PC-9 (cell line): Measurements from ENCODE around the gene ADCY3. TPM values are rescaled to one million over a fixed set of nuclear protein-coding genes. Genes with fewer than 3 reads are reported as not detected.

Experiments
- Bru-seq: library from RNA; stranded (reverse); fragments of 400-500 nt; gene quantifications from one replicate; lab custom pipeline; 2021; lab: Mats Ljungman, UMichigan
- BruChase-seq, 2 experiments: library from RNA; stranded (reverse); fragments of 400-500 nt; gene quantifications; one replicate each; lab custom pipeline; 2021; lab: Mats Ljungman, UMichigan
- BruUV-seq: library from RNA; stranded (reverse); fragments of 400-500 nt; replicated peaks from 2 replicates; lab custom pipeline; 2021; lab: Mats Ljungman, UMichigan
- CTCF ChIA-PET: fragments of 300-600 bp; sonication (Branson Sonifier 250); formaldehyde crosslinking; loops from one replicate; lab custom pipeline; 2022; ENCODE audit warnings: antibody characterized with exemption; lab: Charles Lee
- POLR2A ChIA-PET: fragments of 300-600 bp; sonication (Branson Sonifier 250); formaldehyde crosslinking; loops from one replicate; lab custom pipeline; 2022; ENCODE audit warnings: antibody characterized with exemption; ENCODE audit not compliant: unreplicated experiment; lab: Charles Lee
- DNase-seq, 2 experiments: peaks; one replicate each; pipeline versions ENCODE4 v3.0.0 to v3.0.0-alpha.2; 2015 to 2022; ENCODE audit warnings: mixed read lengths in 1 of 2
- H2AFZ ChIP-seq: fragments of 200-600 bp; sonication (generic); 2 replicates; pipeline ENCODE4 v1.8.1; 2017; ENCODE audit warnings: antibody characterized with exemption
- H3F3A ChIP-seq: fragments of 200-600 bp; sonication (generic); 2 replicates; pipeline ENCODE4 v1.8.1; 2017; ENCODE audit warnings: antibody characterized with exemption, mild to moderate bottlenecking, low read depth; ENCODE audit not compliant: insufficient read depth
- H3K27ac ChIP-seq: fragments of 200-600 bp; sonication (generic); 2 replicates; pipeline ENCODE4 v1.6.1; 2016; ENCODE audit warnings: mixed run types
- H3K27me3 ChIP-seq: fragments of 200-600 bp; sonication (generic); 2 replicates; pipeline ENCODE4 v1.6.1; 2016; ENCODE audit warnings: low read depth, mixed run types; ENCODE audit not compliant: insufficient read depth
- H3K36me3 ChIP-seq: fragments of 200-600 bp; sonication (generic); 2 replicates; pipeline ENCODE4 v1.6.1; 2016; ENCODE audit warnings: low read depth, mixed run types
- H3K4me1 ChIP-seq: fragments of 200-600 bp; sonication (generic); replicated peaks from 2 replicates; pipeline ENCODE4 v1.6.1; 2016; ENCODE audit warnings: mixed run types; ENCODE audit not compliant: insufficient read depth
- H3K4me2 ChIP-seq: fragments of 200-600 bp; sonication (generic); 2 replicates; pipeline ENCODE4 v1.6.1; 2017; ENCODE audit warnings: mixed run types
- H3K4me3 ChIP-seq: fragments of 200-600 bp; sonication (generic); 2 replicates; pipeline ENCODE4 v1.6.1; 2016; ENCODE audit warnings: mixed run types
- H3K79me2 ChIP-seq: fragments of 200-600 bp; sonication (generic); 2 replicates; pipeline ENCODE4 v1.6.1; 2017; ENCODE audit warnings: low read depth, mixed run types
- H3K9me2 ChIP-seq: fragments of 200-600 bp; sonication (generic); 2 replicates; pipeline ENCODE4 v1.8.1; 2017; ENCODE audit warnings: mild to moderate bottlenecking; ENCODE audit not compliant: insufficient read depth
- H3K9me3 ChIP-seq: fragments of 200-600 bp; sonication (generic); 2 replicates; pipeline ENCODE4 v1.8.1; 2016; ENCODE audit warnings: low read depth; ENCODE audit not compliant: insufficient read depth
- H4K20me1 ChIP-seq: fragments of 200-600 bp; sonication (generic); 2 replicates; pipeline ENCODE4 v1.8.1; 2017; ENCODE audit not compliant: insufficient read depth
- CTCF ChIP-seq: fragments of 200-600 bp; sonication (generic); conservative IDR thresholded peaks from 2 replicates; pipeline ENCODE4 v1.6.1; 2017; ENCODE audit warnings: mixed run types, antibody characterized with exemption, mild to moderate bottlenecking, moderate library complexity
- EZH2 ChIP-seq: fragments of 200-600 bp; sonication (generic); IDR thresholded peaks from 2 replicates; pipeline ENCODE4 v1.8.0; 2017; ENCODE audit warnings: antibody characterized with exemption, low read depth
- intact Hi-C: fragments of 100-400 bp; cut with micrococcal nuclease; formaldehyde crosslinking; loops from one replicate; pipeline ENCODE4 v1.10.0; 2022; ENCODE audit not compliant: unreplicated experiment
- long read RNA-seq: library from polyadenylated mRNA; stranded (forward); transcript quantifications from one replicate; pipeline ENCODE4 v2.0.0, GENCODE V29; 2022
- total RNA-seq: library from RNA; stranded (reverse); gene quantifications from 2 replicates; pipeline ENCODE4 v1.2.3, GENCODE V29; 2021

The ADCY3 gene
- 46.3 and 47.4 TPM in 2 replicates for total RNA-seq
- Bru-seq, nascent RNA: percentile 57 among the genes with signal in this experiment
- percentile 44 among the genes with signal in this experiment for BruChase-seq, experiment 1, labeled RNA remaining after a 2-hour chase
- percentile 57 among the genes with signal in this experiment for BruChase-seq, experiment 2, labeled RNA remaining after a 6-hour chase
- long read RNA-seq, full-length matches to known transcripts: 1 of 35 reads
- long read RNA-seq, partial matches to known transcripts: 13 of 35 reads
- long read RNA-seq, other reads (novel, unspliced or antisense): 21 of 35 reads

- Histone ChIP-seq H3K4me1 (peaks cover 12% of the 10 kb centered on the region), H3K4me2 (peak within 1 kb of the TSS; percentile 82), H3K79me2 (0 out of 2 replicates have a peak, but pooled peaks cover 13% of the 10 kb centered on the region), H3F3A (peaks cover 10% of the 10 kb centered on the region), H3K27ac (no peak within 1 kb of the TSS), H3K9me2 (no peaks in the 10 kb centered on the region), H3K9me3 (no peaks in the 10 kb centered on the region), H2AFZ (peak within 1 kb of the TSS; percentile 91), H3K27me3 (no peaks in the 10 kb centered on the region), H3K4me3 (peak within 1 kb of the TSS; percentile 80), H3K36me3 (no peaks in the 10 kb centered on the region), H4K20me1 (peaks cover 4% of the 10 kb centered on the region)
- intact Hi-C loops: no loop called here
- ChIA-PET POLR2A (no interaction called here), CTCF (interaction anchor here (0.6 kb wide), 2 partner anchors 121 to 129 kb away, joined by 5 to 7 read pairs; no protein-coding TSS in a partner anchor)
- no TSS peak for BruUV-seq
- peak in 1 of 2 experiments; percentile 48 for DNase-seq
- TF ChIP-seq CTCF (no peak), EZH2 (no peak)
These were observed at the start of gene ADCY3 for GRCh38 chr2:24920098-24920808. Gene ADCY3, minus strand, starts transcription at chr2:24920237. Its CDS starts 1,250 bp downstream, at chr2:24918987.

- no peak overlapping the region for H3K27ac ChIP-seq
- DNase-seq: no peak
- H3K4me2 ChIP-seq: no peak overlapping the region
- H3K9me2 ChIP-seq: no peaks in the 10 kb centered on the region
- no TSS peak for BruUV-seq
- peaks cover 18% of the 10 kb centered on the region for H3K4me1 ChIP-seq
- no peak overlapping the region for H2AFZ ChIP-seq
- ChIA-PET CTCF (interaction anchor here (0.7 kb wide), 1 partner anchor 170 kb away, joined by 3 read pairs; no protein-coding TSS in a partner anchor), POLR2A (no interaction called here)
- intact Hi-C loops: loop anchor here (5.0 kb wide), 3 partner anchors 177 to 557 kb away; partner anchors contain the start of genes CENPO and PTRHD1
- peaks cover 12% of the 10 kb centered on the region; the same call in 1 of the 2 replicates for H3K36me3 ChIP-seq
- no peak overlapping the region for H3K4me3 ChIP-seq
- 0 out of 2 replicates have a peak, but pooled peaks cover 4% of the 10 kb centered on the region for H3F3A ChIP-seq
- H3K9me3 ChIP-seq: no peaks in the 10 kb centered on the region
- H3K27me3 ChIP-seq: no peaks in the 10 kb centered on the region
- no peaks in the 10 kb centered on the region for H4K20me1 ChIP-seq
- H3K79me2 ChIP-seq: peaks cover 29% of the 10 kb centered on the region
- TF ChIP-seq EZH2 (no peak), CTCF (no peak)
These were observed 49.7 kb upstream of the ADCY3 start for GRCh38 chr2:24969784-24970183.

- H3K4me2 ChIP-seq: no peak overlapping the region
- no peaks in the 10 kb centered on the region for H3K9me2 ChIP-seq
- no peaks in the 10 kb centered on the region for H3F3A ChIP-seq
- no peak overlapping the region for H3K27ac ChIP-seq
- no peaks in the 10 kb centered on the region for H3K4me1 ChIP-seq
- BruUV-seq: no TSS peak
- no peaks in the 10 kb centered on the region for H3K79me2 ChIP-seq
- DNase-seq: no peak
- CTCF ChIA-PET: no interaction called here
- H3K27me3 ChIP-seq: no peaks in the 10 kb centered on the region
- no peak overlapping the region for H3K4me3 ChIP-seq
- intact Hi-C loops: no loop called here
- TF ChIP-seq EZH2 (no peak), CTCF (no peak)
- peaks cover 20% of the 10 kb centered on the region; the same call in 1 of the 2 replicates for H3K36me3 ChIP-seq
- no peaks in the 10 kb centered on the region for H4K20me1 ChIP-seq
- H3K9me3 ChIP-seq: no peaks in the 10 kb centered on the region
- POLR2A ChIA-PET: no interaction called here
- no peak overlapping the region for H2AFZ ChIP-seq
These were observed 41.9 kb upstream of the ADCY3 start for GRCh38 chr2:24961903-24962302.
